Effector CD8-positive, alpha-beta T cell (primary cell): Measurements from ENCODE around the gene ST14.
"Not testable (repeated sequence)": the region's sequence is repeated elsewhere in the genome, so short reads cannot be mapped to it uniquely, and the experiment has no call there.

ENCODE experiments used
- DNase-seq: peaks from one replicate; lab custom pipeline; 2025; lab: John Stamatoyannopoulos, UW

Gene ST14

DNA sequence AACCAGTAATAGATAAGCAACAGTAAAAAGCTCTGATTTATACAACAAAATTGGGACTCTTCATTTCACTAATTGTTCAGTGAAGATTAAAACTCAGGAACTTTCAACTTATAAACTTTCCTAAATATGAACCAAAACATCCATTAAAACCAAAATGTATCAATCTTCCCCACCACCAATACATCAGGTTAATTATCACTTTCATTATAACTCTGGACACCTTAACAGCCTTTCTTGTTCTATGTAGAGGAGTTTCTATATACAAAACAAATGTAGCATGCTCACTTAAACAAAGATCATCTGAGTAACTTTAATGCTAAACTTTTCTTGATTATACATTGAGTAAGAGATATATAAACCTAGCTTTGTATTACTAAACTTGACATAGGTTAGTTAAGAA is 74.7 kb downstream of the ST14 start:
- DNase-seq, result no peak

GRCh38 chr11:130237282-130238006 is 77.9 kb downstream of the ST14 start:
- no peak for DNase-seq

- no peak for DNase-seq
Observed at GRCh38 chr11:130241713-130242112, 82.1 kb downstream of the ST14 start.

GRCh38 chr11:130243816-130244215 is 84.2 kb downstream of the ST14 start:
- no peak for DNase-seq

- no peak for DNase-seq
Observed at GRCh38 chr11:130244848-130245247, 85.3 kb downstream of the ST14 start.

GRCh38 chr11:130245375-130245774 is 85.8 kb downstream of the ST14 start:
- not testable (repeated sequence) for DNase-seq

- DNase-seq, result no peak
Observed at GRCh38 chr11:130246270-130246669, 86.7 kb downstream of the ST14 start.

DNA sequence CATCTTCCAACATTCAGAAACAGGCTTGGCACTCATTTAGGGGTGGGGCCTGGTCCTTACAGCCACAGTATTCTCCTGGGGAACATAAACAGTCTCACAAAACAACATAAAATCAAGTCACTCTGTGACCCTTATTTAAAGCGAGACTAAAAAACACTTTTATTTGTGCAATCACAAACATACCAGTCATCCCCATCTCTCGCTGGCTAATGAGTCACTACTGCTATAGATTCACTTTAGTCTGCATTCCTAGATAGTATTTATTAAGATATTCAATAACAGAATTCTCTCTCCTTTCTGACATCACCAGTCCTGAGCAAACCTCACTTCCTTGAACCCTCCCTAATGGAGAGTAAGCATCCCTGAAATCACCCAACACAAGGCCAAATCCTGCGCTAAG is 87.2 kb downstream of the ST14 start:
- no peak for DNase-seq

DNA sequence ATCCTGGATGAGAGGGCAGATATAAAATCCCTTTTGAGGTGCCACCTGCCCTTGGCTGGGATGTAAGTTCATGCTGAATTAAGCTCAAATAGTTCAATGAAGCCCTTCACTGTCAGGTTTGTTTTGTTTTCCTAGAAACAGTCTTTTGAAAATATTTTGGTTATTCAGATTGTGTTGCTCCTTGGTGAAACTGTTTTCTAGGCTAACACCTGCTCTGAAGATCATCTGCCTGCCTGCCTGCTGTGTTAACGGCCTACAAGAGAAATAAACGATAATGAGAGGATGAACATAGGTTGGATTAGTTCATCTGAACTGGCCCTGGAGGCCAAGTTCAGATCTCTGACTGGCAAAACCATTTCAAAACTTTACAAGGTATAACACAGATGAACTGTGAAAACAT is 87.7 kb downstream of the ST14 start:
- DNase-seq, result no peak

DNA sequence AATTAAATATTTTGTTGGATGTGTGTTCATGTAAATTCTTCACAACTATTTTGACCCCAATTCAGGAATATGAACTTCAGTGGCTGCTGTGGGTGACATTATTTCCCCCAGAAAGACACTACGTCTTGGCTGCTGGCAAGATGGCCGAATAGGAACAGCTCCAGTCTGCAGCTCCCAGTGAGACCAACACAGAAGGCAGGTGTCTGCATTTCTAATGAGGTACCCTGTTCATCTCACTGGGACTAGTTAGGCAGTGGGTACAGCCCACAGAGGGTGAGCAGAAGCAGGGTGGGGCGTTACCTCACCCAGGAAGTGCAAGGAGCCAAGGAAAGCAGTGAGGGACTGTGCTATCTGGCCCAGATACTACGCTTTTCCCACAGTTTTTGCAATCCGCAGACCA is 89.8 kb downstream of the ST14 start:
- no peak for DNase-seq

GRCh38 chr11:130249929-130250328 is 90.3 kb downstream of the ST14 start:
- not testable (repeated sequence) for DNase-seq

- not testable (repeated sequence) for DNase-seq
Observed at GRCh38 chr11:130251763-130252162, 92.2 kb downstream of the ST14 start.
